GM12873 (cell line): ENCODE data around the gene TAF1L.

Source experiments
- CTCF ChIP-seq: IDR thresholded peaks from 2 replicates; pipeline ENCODE4 v1.5.1; 2012; ENCODE audit warnings: low read depth, mild to moderate bottlenecking, moderate library complexity, low read length, control low read depth; ENCODE audit not compliant: insufficient read depth; ENCODE audit errors: missing control alignments

TAF1L gene

GRCh38 chr9:32603914-32604852, 31.3 kb downstream of the TAF1L start:
- no peak for TF ChIP-seq CTCF

- TF ChIP-seq CTCF, result no peak
These were observed 38.5 kb downstream of the TAF1L start for GRCh38 chr9:32596936-32597335.

- no peak for TF ChIP-seq CTCF
These were observed 39.2 kb downstream of the TAF1L start for GRCh38 chr9:32596096-32596865.

- no peak for TF ChIP-seq CTCF
These were observed 44.6 kb downstream of the TAF1L start for GRCh38 chr9:32590898-32591297.

- TF ChIP-seq CTCF, result no peak
These were observed 45.0 kb downstream of the TAF1L start for GRCh38 chr9:32590476-32590875.

GRCh38 chr9:32589083-32589723, 46.3 kb downstream of the TAF1L start:
- TF ChIP-seq CTCF, result peak; percentile 53

- peak; percentile 20 for TF ChIP-seq CTCF
These were observed 47.6 kb downstream of the TAF1L start for GRCh38 chr9:32587901-32588300.
